Activated T-cell treated with anti-CD3 and anti-CD28 coated beads, Interleukin-2, amount 50 U/mL, for 4 hours (primary cell): ENCODE measurements around the gene BTBD16. TPM values are rescaled to one million over a fixed set of nuclear protein-coding genes. Genes with fewer than 3 reads are reported as not detected.

ENCODE experiments used
- ATAC-seq, 2 donors: fragments of 200-7000 bp; cut with Tn5 transposase; one replicate each; pipeline ENCODE4 v1.10.0; 2021
- DNase-seq: peaks from one replicate; pipeline ENCODE4 v3.0.0-alpha.2; 2020
- H3K27me3 Mint-ChIP-seq: one replicate; pipeline ENCODE4 v1.8.0; 2021; ENCODE audit warnings: low read depth, mixed read lengths
- H3K36me3 Mint-ChIP-seq: one replicate; pipeline ENCODE4 v1.8.0; 2022; ENCODE audit warnings: mixed read lengths; ENCODE audit not compliant: insufficient read depth
- H3K4me1 Mint-ChIP-seq: one replicate; pipeline ENCODE4 v1.8.0; 2021; ENCODE audit warnings: low read depth, mixed read lengths
- H3K4me3 Mint-ChIP-seq: one replicate; pipeline ENCODE4 v1.8.0; 2021; ENCODE audit warnings: mild to moderate bottlenecking, moderate library complexity, mixed read lengths
- H3K9me3 Mint-ChIP-seq: one replicate; pipeline ENCODE4 v1.8.0; 2021; ENCODE audit warnings: mixed read lengths
- total RNA-seq, 3 donors: library from RNA; stranded (reverse); gene quantifications; one replicate each; pipeline ENCODE4 v1.2.1, GENCODE V29; 2021

BTBD16 gene
- total RNA-seq, 3 donors from 2014 or later: not detected

DNA sequence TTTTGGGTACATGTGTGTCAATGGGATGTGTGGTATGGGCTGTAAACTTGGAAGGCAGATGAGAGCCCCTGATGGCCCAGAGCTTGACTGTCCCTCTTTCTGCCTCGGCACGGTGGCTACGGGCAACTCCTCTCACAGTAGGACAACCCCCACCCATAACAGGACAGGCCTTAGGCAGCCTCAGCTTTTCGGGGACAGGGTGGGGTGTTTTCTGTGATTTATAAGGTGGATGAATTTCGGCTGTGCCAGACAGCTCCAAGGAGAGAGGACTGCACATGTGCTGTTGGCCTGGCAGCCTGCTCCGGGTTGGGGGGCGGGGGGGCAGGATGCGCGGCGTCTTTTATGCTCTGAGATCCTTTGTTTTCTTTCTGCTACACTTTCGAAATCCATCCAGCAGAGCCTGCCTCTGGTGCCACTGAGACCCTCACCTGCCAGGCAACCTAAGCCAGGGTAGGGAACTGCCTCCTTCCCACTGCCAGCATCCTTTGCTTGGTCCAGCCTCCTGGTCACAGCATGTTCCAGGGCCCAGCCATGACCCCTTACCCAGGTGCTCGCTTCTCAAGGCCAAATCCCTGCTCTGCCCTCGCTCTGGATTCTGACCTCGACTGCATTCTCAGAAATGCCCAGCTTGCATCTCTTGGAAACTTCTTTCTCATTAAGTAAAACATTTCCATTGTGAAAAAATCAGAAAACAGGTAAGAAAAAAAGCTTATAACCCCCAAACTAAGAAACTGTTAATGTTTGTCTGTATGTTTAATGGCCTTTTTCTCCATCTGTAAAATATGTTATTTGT lies 15.4 kb upstream of the BTBD16 start:
- no peaks in the 10 kb centered on the region for H3K36me3 Mint-ChIP-seq
- no peaks in the 10 kb centered on the region for H3K9me3 Mint-ChIP-seq
- ATAC-seq (no peak), DNase-seq (no peak)
- no peaks in the 10 kb centered on the region for H3K4me1 Mint-ChIP-seq
- H3K27me3 Mint-ChIP-seq: peaks cover 13% of the 10 kb centered on the region
- H3K4me3 Mint-ChIP-seq: no peak overlapping the region

DNA sequence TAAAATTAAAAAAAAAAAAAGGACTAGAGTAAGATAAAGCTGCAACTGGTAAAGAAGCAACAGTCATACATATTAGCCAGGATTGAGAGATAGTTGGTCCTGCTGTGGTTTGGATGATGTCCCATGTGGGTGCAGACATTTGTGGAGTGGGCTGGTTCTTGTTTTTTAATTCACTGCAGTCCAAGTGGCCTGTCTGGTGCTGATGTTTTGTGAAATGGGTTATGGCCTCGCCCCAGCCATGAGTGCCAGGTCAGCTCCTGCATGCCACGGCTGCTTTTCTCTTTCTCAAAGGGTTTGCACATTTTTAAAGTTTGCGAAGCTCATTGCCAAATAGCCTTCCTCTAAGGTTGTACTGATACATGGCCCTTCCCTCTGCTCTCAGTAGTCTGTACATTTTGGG lies 14.1 kb upstream of the BTBD16 start:
- Mint-ChIP-seq H3K36me3 (no peaks in the 10 kb centered on the region), H3K27me3 (peaks cover 13% of the 10 kb centered on the region)

DNA sequence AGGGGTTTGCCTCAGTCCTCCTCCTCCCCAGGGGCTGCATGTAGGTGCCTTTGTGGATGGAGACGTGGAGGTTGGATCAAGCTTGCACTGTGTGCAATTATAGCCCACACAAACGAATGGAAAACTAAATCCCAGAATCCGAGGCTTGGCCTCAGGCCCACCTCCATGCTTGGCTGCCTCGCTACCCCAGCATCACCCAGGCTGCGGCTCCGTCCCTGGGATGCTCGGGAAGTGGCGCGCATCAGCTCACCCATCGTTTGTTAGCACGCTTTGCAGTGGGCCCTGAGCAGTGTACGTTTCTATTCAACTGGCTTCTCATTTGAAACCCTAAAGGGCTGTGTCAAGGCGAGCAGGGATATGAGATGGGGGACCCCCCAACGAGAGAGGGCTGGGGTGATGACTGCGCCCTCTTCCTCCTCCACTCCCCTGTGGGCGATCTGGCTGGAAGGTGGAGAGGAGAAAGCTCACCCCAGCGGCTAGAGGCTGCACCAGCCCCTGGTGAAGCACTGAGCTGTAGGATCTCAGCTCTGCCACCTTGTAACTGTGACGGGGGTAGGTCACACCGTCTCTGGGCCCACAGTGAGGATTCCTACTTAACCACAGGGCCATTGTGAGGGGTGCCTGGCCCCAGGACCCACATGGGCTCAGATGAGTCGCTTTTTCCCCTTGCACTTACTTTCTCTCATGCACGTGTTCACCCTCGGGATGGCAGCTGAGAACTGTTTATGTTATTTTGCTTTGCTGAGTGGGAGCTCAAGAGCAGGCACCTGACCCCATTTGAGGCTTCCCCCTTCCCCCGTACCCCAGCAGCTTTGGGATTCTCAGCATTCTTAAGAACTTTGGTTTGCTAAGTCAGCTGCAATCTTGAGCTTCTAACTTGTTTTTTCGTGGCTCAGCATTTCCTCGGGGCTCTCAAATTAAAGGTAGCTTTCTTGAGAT lies 12.7 kb upstream of the BTBD16 start:
- Mint-ChIP-seq H3K27me3 (peaks cover 13% of the 10 kb centered on the region), H3K9me3 (peaks cover 13% of the 10 kb centered on the region), H3K4me1 (no peaks in the 10 kb centered on the region), H3K4me3 (no peak overlapping the region), H3K36me3 (no peaks in the 10 kb centered on the region)
- ATAC-seq (no peak), DNase-seq (no peak)

More for the DNA sequence above, 14.1 kb upstream of the BTBD16 start:
- H3K4me3 Mint-ChIP-seq: no peak overlapping the region
- no peaks in the 10 kb centered on the region for H3K4me1 Mint-ChIP-seq
- DNase-seq (no peak), ATAC-seq (no peak)
- peaks cover 5% of the 10 kb centered on the region for H3K9me3 Mint-ChIP-seq

DNA sequence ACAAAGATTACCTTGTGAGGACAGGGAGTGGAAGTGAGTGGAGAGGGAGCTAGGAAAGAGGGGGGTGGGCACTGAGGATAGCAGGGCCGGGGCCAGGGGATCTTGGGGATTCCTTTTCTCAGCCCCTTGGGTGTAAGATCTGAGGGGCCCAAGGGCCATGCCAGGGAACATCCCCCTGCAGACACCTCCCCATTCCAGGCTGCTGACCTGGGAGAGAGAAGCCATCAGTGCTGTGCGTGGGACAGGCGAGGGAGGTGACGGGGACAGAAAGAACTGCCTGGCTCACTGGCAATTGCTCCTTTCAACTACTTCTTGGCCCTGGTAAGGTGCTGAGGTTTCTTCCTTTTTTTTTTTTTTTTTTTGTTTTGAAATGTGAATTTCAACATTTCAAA lies 12.0 kb upstream of the BTBD16 start:
- H3K9me3 Mint-ChIP-seq: peaks cover 15% of the 10 kb centered on the region
- ATAC-seq (no peak), DNase-seq (no peak)
- no peaks in the 10 kb centered on the region for H3K36me3 Mint-ChIP-seq
- peaks cover 9% of the 10 kb centered on the region for H3K27me3 Mint-ChIP-seq
- no peaks in the 10 kb centered on the region for H3K4me1 Mint-ChIP-seq
- no peak overlapping the region for H3K4me3 Mint-ChIP-seq

DNA sequence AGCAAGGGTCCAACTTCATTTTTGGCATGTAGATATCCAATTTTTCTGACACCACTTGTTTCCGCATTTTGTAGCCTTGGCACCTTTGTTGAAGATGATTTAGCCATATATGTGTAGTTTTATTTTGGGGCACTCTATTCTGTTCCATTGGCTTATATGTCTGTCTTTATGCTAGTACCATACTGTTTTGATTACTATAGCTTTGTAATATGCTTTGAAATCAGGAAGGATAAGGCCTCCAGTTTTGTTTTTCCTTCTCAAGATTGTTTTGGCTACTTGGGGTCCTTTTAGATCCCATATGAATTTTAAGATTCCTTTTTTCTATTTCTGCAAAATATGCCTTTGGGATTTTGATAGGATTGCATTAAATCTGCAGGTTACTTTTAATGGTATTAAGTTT lies 9.5 kb upstream of the BTBD16 start:
- peaks cover 15% of the 10 kb centered on the region for H3K9me3 Mint-ChIP-seq
- ATAC-seq: no peak
- H3K4me1 Mint-ChIP-seq: no peaks in the 10 kb centered on the region
- H3K4me3 Mint-ChIP-seq: no peak overlapping the region
- peaks cover 17% of the 10 kb centered on the region for H3K27me3 Mint-ChIP-seq
- no peaks in the 10 kb centered on the region for H3K36me3 Mint-ChIP-seq
- no peak for DNase-seq

DNA sequence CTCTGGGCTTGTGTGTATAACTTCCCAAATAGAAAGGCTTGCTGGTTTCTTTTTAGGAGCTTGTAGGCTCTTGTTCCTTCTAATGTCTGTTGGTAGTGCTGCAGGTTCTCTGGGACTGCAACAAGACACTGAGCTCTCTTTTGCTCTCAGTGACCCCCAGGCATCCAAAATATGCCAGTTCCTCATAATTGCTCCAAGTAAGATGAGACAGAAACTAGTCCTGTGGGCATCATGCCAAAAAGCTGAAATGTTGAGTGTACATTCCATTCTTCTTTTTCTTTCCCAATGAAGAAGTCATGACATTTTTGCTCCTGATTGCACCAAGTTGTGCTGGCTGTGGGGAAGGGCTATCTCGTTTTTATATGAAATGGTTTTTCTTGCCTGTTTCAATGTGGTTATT lies 7.1 kb upstream of the BTBD16 start:
- peaks cover 15% of the 10 kb centered on the region for H3K9me3 Mint-ChIP-seq
- peaks cover 1% of the 10 kb centered on the region for H3K4me1 Mint-ChIP-seq
- ATAC-seq: no peak
- no peak for DNase-seq
- H3K36me3 Mint-ChIP-seq: no peaks in the 10 kb centered on the region
- H3K4me3 Mint-ChIP-seq: no peak overlapping the region
- H3K27me3 Mint-ChIP-seq: peaks cover 28% of the 10 kb centered on the region

DNA sequence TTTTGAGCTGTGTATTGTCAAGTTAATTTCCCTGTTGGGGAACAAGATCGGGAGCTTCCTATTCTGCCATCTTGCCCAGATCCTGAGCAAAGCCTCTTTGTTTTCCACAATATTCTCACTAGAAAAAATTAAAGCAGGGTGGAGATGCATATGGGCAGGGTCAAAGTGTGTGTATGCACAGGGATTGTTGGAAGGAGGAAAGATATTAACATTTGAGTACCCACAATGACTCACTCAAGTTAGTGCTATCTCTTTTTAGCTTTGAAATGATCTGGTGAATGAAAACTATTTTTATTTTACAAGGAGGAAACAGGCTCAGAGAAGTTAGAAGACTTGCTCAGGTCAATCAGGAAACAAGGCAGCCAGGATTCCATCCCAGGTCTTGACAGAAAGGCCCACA lies 6.7 kb upstream of the BTBD16 start:
- no peak for DNase-seq

DNA sequence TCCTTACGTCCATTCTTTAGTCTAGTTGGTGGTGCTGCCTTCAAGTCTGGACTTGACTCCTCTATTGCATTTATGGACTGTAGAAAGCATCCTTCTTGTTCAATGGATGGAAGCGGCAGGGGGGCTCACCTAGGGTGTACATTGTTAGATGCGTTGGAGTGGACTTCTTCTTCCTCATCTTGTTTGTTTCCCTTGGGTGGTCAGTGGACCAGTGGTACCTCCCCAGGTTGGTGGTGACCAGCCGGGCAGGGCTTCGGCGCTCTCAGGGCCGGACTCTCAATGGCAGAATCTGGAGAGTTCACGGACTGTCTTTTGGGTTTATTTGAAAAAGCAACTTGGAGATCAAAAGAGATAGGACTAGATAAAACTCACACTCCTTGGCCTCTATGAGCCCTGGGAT lies 6.2 kb upstream of the BTBD16 start:
- no peaks in the 10 kb centered on the region for H3K36me3 Mint-ChIP-seq

More for the DNA sequence above, 6.7 kb upstream of the BTBD16 start:
- Mint-ChIP-seq H3K9me3 (peaks cover 15% of the 10 kb centered on the region), H3K36me3 (no peaks in the 10 kb centered on the region), H3K4me3 (no peak overlapping the region), H3K27me3 (peaks cover 30% of the 10 kb centered on the region), H3K4me1 (peaks cover 1% of the 10 kb centered on the region)
- ATAC-seq: no peak

DNA sequence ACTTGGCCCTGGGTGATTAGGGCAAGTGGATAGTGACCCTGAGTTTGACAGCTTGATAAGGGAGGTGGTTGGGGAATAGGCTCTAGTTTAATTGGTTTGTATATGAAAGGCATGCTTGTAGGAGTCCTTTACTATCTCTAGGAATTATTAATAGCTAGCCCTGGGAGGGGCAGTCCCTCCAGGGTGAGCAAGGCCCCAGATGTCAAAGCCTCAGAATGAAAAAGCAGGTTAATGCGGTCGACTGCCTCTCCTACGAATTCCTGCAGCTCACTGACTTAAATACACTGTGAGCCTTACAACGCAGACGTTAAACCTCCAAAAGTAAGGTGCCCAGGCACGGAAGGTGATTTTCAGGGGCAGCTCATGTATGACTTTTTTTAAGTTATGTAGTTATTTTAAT lies 5.2 kb upstream of the BTBD16 start:
- DNase-seq (no peak), ATAC-seq (no peak)
- Mint-ChIP-seq H3K4me3 (no peak overlapping the region), H3K9me3 (peaks cover 15% of the 10 kb centered on the region), H3K27me3 (peaks cover 28% of the 10 kb centered on the region), H3K36me3 (no peaks in the 10 kb centered on the region), H3K4me1 (peaks cover 1% of the 10 kb centered on the region)

More for the DNA sequence above, 6.2 kb upstream of the BTBD16 start:
- Mint-ChIP-seq H3K4me3 (no peak overlapping the region), H3K4me1 (peaks cover 1% of the 10 kb centered on the region), H3K9me3 (peaks cover 15% of the 10 kb centered on the region), H3K27me3 (peaks cover 31% of the 10 kb centered on the region)
- ATAC-seq (no peak), DNase-seq (no peak)

DNA sequence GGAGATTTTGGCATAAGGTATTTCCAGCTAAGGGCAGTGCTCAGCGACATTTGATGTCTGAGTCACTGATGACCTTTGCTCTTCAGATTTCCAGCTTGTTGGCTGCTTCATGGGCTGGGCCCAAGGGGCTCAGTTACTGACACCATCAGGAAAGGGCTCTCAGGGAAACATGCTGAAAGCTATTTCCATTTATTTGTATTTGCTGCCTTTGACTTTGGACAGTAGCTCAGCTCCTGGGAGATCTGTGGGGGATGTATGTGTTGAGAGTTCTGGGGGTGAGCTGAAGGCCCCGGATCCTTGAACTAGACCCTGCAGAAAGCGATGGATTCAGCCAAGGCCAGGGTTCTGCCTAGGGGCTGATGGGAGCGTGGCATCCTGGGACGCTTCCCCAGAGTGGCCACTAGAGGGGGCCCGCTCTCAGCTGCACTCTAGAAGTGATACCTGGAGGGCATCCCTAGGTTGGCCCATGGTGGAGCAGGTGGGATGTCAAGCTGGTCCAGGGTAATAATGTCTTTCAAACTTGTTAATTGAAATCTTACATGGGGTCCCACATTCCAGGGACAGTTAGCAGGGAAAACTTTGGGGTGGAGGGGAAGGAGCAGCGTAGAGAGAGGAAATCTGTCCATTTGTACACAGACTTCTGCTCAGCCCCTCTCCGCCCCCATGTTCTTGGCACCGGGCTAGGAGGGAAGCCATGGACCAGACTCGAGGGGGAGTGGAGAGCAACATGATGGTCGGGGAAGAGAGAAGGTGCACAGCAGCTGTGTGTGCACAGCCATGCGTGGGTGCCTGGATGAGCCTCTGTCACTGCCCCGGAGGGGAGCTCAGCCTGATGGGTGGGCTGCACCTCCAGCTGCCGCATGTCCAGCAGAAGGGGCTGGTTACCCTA lies 3.0 kb upstream of the BTBD16 start:
- DNase-seq: peak; percentile 33
- Mint-ChIP-seq H3K27me3 (peaks cover 28% of the 10 kb centered on the region), H3K36me3 (no peaks in the 10 kb centered on the region), H3K4me1 (peaks cover 1% of the 10 kb centered on the region), H3K4me3 (no peak overlapping the region), H3K9me3 (peaks cover 5% of the 10 kb centered on the region)
- peak; percentile 73 to 80 for ATAC-seq

DNA sequence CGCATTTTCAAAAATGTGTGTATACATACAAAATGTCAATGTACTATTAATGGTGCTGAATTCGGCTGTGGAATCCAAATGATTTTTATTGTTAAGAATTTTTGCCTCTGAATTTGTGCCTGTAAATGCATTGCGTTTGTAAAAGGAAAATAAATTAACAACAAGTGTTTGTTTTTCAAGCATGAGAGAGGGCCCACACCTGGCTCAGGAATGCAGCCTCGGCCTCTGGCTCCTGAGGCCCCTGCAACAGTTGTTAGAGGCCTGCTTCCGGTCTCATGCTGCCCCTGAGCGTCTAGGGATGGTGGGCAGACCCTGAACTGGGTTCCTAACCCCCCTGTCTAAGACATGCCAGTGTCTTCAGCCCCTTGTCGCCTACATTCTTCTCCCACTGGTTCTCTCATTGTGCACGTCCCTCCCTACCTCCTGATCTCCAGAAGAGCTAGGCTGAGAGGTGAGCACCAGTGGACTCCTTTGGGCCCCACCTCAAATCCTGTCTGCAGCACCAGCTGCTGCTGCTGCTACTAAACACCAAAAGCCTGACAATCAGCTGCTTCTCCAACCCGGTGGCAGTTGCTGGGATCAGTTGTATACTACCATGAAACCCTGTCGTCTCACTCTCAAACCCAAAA lies 1.9 kb upstream of the BTBD16 start:
- H3K27me3 Mint-ChIP-seq: peaks cover 27% of the 10 kb centered on the region
- DNase-seq (no peak), ATAC-seq (no peak)
- H3K4me3 Mint-ChIP-seq: no peak overlapping the region
- no peaks in the 10 kb centered on the region for H3K9me3 Mint-ChIP-seq
- H3K36me3 Mint-ChIP-seq: no peaks in the 10 kb centered on the region
- peaks cover 1% of the 10 kb centered on the region for H3K4me1 Mint-ChIP-seq

DNA sequence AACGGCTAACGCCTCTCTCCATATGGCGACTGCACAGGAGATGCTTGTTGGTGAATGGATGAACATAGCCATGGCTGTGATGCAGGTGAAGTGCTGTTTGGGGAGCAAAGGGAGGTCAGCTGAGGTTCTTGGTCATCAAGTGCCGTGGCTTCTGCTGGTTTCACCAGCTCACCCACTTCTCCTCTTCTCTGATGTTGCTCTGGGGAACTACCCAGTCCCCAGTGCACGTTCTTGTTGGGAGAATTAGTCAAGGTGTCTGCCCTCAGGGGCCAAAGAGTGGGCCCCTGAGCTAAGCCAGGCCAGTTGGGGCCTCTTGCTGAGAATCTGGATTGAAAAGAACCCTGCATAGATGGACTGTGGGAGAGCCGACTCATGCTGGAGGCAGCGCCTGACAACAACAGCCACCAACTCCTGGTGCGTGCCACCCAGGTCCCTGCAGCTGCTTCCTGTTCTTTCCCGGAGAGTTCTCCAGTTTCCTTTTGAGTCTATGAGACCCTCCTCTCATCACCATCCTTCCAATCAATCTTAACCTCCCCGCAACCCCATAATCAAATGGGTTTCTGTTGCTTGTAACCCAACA lies 3.0 kb downstream of the BTBD16 start:
- DNase-seq (no peak), ATAC-seq (no peak)
- Mint-ChIP-seq H3K27me3 (peaks cover 8% of the 10 kb centered on the region), H3K9me3 (no peaks in the 10 kb centered on the region), H3K4me3 (no peak overlapping the region), H3K36me3 (no peaks in the 10 kb centered on the region), H3K4me1 (no peaks in the 10 kb centered on the region)

DNA sequence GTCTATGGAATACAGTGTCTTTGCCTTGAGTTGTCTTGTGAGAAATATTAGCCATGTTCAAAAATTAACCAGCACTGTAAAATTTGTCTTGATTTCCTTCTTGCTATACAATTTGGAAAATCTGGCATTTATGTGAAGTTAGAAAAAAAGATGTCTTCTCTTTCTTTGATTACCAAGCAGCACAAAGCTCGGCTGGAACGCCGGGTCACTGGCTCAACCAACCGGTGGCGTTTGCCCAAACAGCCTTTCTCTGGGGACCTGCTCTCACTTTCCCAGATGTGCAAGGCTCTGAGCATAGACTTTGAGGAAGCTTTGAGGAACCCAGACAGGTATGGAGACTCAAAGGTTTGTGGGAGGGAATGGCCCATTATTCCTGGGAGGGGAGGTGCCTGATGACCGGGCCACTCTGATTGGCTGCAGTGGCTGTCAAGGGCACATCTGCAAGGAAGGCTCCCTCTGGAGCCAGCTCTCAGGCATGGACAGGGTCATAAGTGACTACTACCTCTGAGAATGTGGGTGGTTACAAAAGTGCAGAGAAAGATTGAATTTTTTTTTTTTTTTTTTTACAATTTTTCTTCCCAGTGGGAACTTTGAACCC lies 5.6 kb downstream of the BTBD16 start:
- Mint-ChIP-seq H3K9me3 (no peaks in the 10 kb centered on the region), H3K4me1 (no peaks in the 10 kb centered on the region), H3K4me3 (no peak overlapping the region), H3K36me3 (no peaks in the 10 kb centered on the region), H3K27me3 (peaks cover 3% of the 10 kb centered on the region)
- no peak for ATAC-seq
- no peak for DNase-seq
